C4-2B (cell line): ENCODE data around the gene IFT80.

Experiments used
- CTCF ChIP-seq: fragments of 450-650 bp; conservative IDR thresholded peaks from 2 replicates; pipeline ENCODE4 v1.5.1; 2017; ENCODE audit warnings: mild to moderate bottlenecking
- ZFX ChIP-seq: fragments of 450-650 bp; IDR thresholded peaks from 2 replicates; pipeline ENCODE4 v1.6.1; 2017

GRCh38 chr3:160312014-160312624 lies 86.9 kb downstream of the IFT80 start:
- no peak for TF ChIP-seq CTCF
- TF ChIP-seq ZFX = no peak
